Measurements from ENCODE around the gene ADCY9. TPM values are rescaled to one million over a fixed set of nuclear protein-coding genes. Genes with fewer than 3 reads are reported as not detected.

The ADCY9 gene
- total and polyA plus RNA-seq, 2 donors (not counting 1 experiment from before 2014, with no cell fraction given): 1.7 to 2.1 TPM

DNA sequence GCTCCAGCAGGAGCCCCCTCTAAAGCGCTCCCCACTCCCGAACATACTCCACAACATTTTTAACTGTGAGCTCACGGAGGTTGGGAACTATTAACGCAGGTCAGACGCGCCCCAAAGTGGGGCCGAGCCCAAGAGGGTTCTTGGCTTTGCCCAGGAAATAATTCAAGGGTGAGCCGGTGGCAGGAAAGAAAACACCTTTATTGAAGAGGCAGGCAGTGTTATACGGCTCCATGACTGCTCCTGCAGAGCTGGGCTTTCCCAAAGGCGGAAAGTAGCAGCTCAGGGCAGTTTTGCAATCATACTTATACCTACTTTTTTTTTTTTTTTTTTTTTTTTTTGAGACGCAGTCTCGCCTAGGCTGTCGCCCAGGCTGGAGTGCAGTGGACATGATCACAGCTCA, 6.2 kb downstream of the ADCY9 start:
- peaks cover 10% of the 10 kb centered on the region for H3K4me1 Mint-ChIP-seq
- intact Hi-C loops (cut with micrococcal nuclease): loop anchor here (10.0 kb wide), 1 partner anchor 505 kb away; the partner anchor contains the start of gene UBALD1

DNA sequence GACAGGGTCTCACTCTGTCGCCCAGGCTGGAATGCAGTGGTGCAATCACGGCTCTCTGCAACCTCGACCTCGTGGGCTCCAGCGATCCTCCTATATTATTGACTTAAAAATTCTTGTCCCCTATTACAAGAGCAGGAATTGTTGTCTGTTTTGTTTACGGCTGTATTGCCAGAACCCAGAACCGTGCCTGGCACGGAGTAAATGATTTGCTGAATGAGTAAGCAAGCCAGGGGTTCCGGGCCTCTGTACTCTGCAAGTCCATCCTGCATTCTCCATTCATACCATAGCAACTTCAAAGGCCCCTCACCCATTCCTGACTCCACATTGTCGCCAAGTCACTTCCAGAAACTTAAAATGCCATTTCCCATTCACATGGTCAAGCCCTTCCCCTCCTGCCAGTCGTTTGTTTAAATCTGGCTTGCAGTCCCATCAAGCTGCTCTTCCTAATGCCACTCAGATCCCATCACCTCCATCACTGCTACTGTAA, 6.9 kb downstream of the ADCY9 start:
- Histone ChIP-seq H3K27me3 (replicated peaks in 1 of 4; ENCODE audit: control extremely low read depth in 1 of 4, control insufficient read depth in 3 of 4, insufficient read depth in 4 of 4, low read length in 3 of 4) (no peaks in the 10 kb centered on the region), H3K9ac (ENCODE audit: low read length) (no peak overlapping the region), H3K4me1 (ENCODE audit: control insufficient read depth in 2 of 2, insufficient read depth in 2 of 2, low read length in 2 of 2) (no peaks in the 10 kb centered on the region), H3K27ac (ENCODE audit: low read length in 2 of 2) (no peak overlapping the region), H2AFZ (ENCODE audit: insufficient read depth, low read depth, low read length, poor library complexity, severe bottlenecking) (no peak overlapping the region), H3K9me3 (ENCODE audit: control extremely low read depth in 1 of 3, control insufficient read depth in 2 of 3, insufficient read depth in 1 of 3, low read length in 2 of 3) (no peaks in the 10 kb centered on the region), H3K4me2 (replicated peaks; ENCODE audit: low read depth, low read length, poor library complexity, severe bottlenecking) (no peak overlapping the region), H3K4me3 (ENCODE audit: control extremely low read depth in 1 of 5, extremely low read depth in 1 of 5, insufficient read depth in 1 of 5, low read depth in 2 of 5, low read length in 4 of 5) (no peak overlapping the region), H4K20me1 (ENCODE audit: control insufficient read depth, insufficient read depth, low read length, poor library complexity, severe bottlenecking) (no peaks in the 10 kb centered on the region), H3K79me2 (ENCODE audit: control insufficient read depth, insufficient read depth, low read length) (no peaks in the 10 kb centered on the region), H3K36me3 (replicated peaks in 1 of 2; ENCODE audit: control extremely low read depth in 1 of 2, control insufficient read depth in 1 of 2, extremely low read depth in 1 of 2, insufficient read depth in 2 of 2, low read length in 1 of 2) (no peaks in the 10 kb centered on the region)
- intact Hi-C loops (cut with micrococcal nuclease): no loop called here
- Mint-ChIP-seq H3K9me3 (ENCODE audit: insufficient read depth) (no peaks in the 10 kb centered on the region), H3K4me1 (peaks cover 7% of the 10 kb centered on the region), H3K27me3 (no peaks in the 10 kb centered on the region), H3K27ac (no peak overlapping the region), H3K4me3 (no peak overlapping the region)
- ATAC-seq (ENCODE audit: low read depth) (no peak), DNase-seq (no peak)
- ChIA-PET POLR2A (interaction anchor here (0.7 kb wide), 1 partner anchor 25 kb away, joined by 8 read pairs; no protein-coding TSS in a partner anchor), CTCF (no interaction called here)
- no peak for TF ChIP-seq EZH2 (IDR thresholded peaks at IDR 0.05; ENCODE audit: borderline replicate concordance, insufficient read depth, low read depth, low read length, poor library complexity, severe bottlenecking)
- TF ChIP-seq, protein P1, sequence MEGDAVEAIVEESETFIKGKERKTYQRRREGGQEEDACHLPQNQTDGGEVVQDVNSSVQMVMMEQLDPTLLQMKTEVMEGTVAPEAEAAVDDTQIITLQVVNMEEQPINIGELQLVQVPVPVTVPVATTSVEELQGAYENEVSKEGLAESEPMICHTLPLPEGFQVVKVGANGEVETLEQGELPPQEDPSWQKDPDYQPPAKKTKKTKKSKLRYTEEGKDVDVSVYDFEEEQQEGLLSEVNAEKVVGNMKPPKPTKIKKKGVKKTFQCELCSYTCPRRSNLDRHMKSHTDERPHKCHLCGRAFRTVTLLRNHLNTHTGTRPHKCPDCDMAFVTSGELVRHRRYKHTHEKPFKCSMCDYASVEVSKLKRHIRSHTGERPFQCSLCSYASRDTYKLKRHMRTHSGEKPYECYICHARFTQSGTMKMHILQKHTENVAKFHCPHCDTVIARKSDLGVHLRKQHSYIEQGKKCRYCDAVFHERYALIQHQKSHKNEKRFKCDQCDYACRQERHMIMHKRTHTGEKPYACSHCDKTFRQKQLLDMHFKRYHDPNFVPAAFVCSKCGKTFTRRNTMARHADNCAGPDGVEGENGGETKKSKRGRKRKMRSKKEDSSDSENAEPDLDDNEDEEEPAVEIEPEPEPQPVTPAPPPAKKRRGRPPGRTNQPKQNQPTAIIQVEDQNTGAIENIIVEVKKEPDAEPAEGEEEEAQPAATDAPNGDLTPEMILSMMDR (IDR thresholded peaks at IDR 0.05): no peak
- 67% methylated on average over 2 of the region's 11 CpGs for WGBS (ENCODE audit: insufficient coverage)

More for the DNA sequence above, 6.2 kb downstream of the ADCY9 start:
- CTCF ChIA-PET: no interaction called here
- Histone ChIP-seq H2AFZ (ENCODE audit: insufficient read depth, low read depth, low read length, poor library complexity, severe bottlenecking) (no peak overlapping the region), H3K4me3 (ENCODE audit: control extremely low read depth in 1 of 5, extremely low read depth in 1 of 5, insufficient read depth in 1 of 5, low read depth in 2 of 5, low read length in 4 of 5) (no peak overlapping the region), H3K9me3 (ENCODE audit: control extremely low read depth in 1 of 3, control insufficient read depth in 2 of 3, insufficient read depth in 1 of 3, low read length in 2 of 3) (no peaks in the 10 kb centered on the region), H3K79me2 (ENCODE audit: control insufficient read depth, insufficient read depth, low read length) (no peaks in the 10 kb centered on the region), H3K4me2 (replicated peaks; ENCODE audit: low read depth, low read length, poor library complexity, severe bottlenecking) (no peak overlapping the region), H3K27me3 (replicated peaks in 1 of 4; ENCODE audit: control extremely low read depth in 1 of 4, control insufficient read depth in 3 of 4, insufficient read depth in 4 of 4, low read length in 3 of 4) (no peaks in the 10 kb centered on the region), H4K20me1 (ENCODE audit: control insufficient read depth, insufficient read depth, low read length, poor library complexity, severe bottlenecking) (no peaks in the 10 kb centered on the region), H3K27ac (ENCODE audit: low read length in 2 of 2) (no peak overlapping the region), H3K9ac (ENCODE audit: low read length) (no peak overlapping the region), H3K36me3 (replicated peaks in 1 of 2; ENCODE audit: control extremely low read depth in 1 of 2, control insufficient read depth in 1 of 2, extremely low read depth in 1 of 2, insufficient read depth in 2 of 2, low read length in 1 of 2) (no peaks in the 10 kb centered on the region), H3K4me1 (ENCODE audit: control insufficient read depth in 2 of 2, insufficient read depth in 2 of 2, low read length in 2 of 2) (peaks cover under 1 to 1% of the 10 kb centered on the region in 2 donors)
- Mint-ChIP-seq H3K27ac (no peak overlapping the region), H3K27me3 (no peaks in the 10 kb centered on the region), H3K9me3 (ENCODE audit: insufficient read depth) (no peaks in the 10 kb centered on the region), H3K4me3 (no peak overlapping the region)
- WGBS (ENCODE audit: insufficient coverage): 97% methylated on average over 10 of the region's 13 CpGs
- DNase-seq (no peak), ATAC-seq (ENCODE audit: low read depth) (no peak)
- POLR2A ChIA-PET: no interaction called here
- TF ChIP-seq, protein P1 (IDR thresholded peaks at IDR 0.05): no peak
- no peak for TF ChIP-seq EZH2 (IDR thresholded peaks at IDR 0.05; ENCODE audit: borderline replicate concordance, insufficient read depth, low read depth, low read length, poor library complexity, severe bottlenecking)

Data from B cell (primary cell).